BE2C (cell line): ENCODE measurements around the gene JAML.

Source experiments
- DNase-seq: peaks from one replicate; pipeline ENCODE4 v3.0.0-alpha.2; 2020
- H3K27me3 ChIP-seq: fragments of 250-450 bp; sonication (Bioruptor Pico); 2 replicates; pipeline ENCODE4 v1.5.1; 2020; ENCODE audit warnings: mild to moderate bottlenecking
- H3K36me3 ChIP-seq: fragments of 250-450 bp; sonication (Bioruptor Pico); 2 replicates; pipeline ENCODE4 v1.5.1; 2020; ENCODE audit warnings: mild to moderate bottlenecking
- H3K4me1 ChIP-seq: fragments of 250-450 bp; sonication (Bioruptor Pico); 2 replicates; pipeline ENCODE4 v1.5.1; 2020
- H3K4me3 ChIP-seq: 2 replicates; pipeline ENCODE4 v1.5.1; 2011; ENCODE audit warnings: low read depth, low read length
- H3K9me3 ChIP-seq: fragments of 250-450 bp; sonication (Bioruptor Pico); 2 replicates; pipeline ENCODE4 v1.5.1; 2020
- CTCF ChIP-seq: IDR thresholded peaks from 2 replicates; pipeline ENCODE4 v1.5.1; 2012; ENCODE audit warnings: mild to moderate bottlenecking, low read depth, low read length

The JAML gene

GRCh38 chr11:118144301-118145268, 80.2 kb downstream of the JAML start:
- TF ChIP-seq CTCF: no peak
- no peaks in the 10 kb centered on the region for H3K4me1 ChIP-seq
- no peak overlapping the region for H3K4me3 ChIP-seq
- DNase-seq: no peak
- no peaks in the 10 kb centered on the region for H3K36me3 ChIP-seq
- no peaks in the 10 kb centered on the region for H3K9me3 ChIP-seq
- H3K27me3 ChIP-seq: peaks cover 38% of the 10 kb centered on the region
